GM12878 (cell line): ENCODE data around the gene RAB21. TPM values are rescaled to one million over a fixed set of nuclear protein-coding genes. Genes with fewer than 3 reads are reported as not detected.

Experiments
- ATAC-seq: fragments of 200-7000 bp; cut with Tn5 transposase; 3 replicates; pipeline ENCODE4 v1.9.1; 2020; ENCODE audit warnings: mild to moderate bottlenecking, moderate library complexity
- BruUV-seq: library from RNA; stranded (reverse); fragments of 400-500 nt; replicated peaks from 2 replicates; lab custom pipeline; 2021; lab: Mats Ljungman, UMichigan
- CTCF ChIA-PET: fragments of 300-600 bp; sonication (Branson Sonifier 250); formaldehyde crosslinking; extraction: SDS; loops from one replicate; lab custom pipeline; 2021; ENCODE audit warnings: inconsistent platforms; lab: Yijun Ruan, JAX
- POLR2A ChIA-PET: fragments of 350-600 bp; formaldehyde crosslinking; extraction: SDS; loops from one replicate; lab custom pipeline; 2021; ENCODE audit warnings: inconsistent platforms; lab: Charles Lee
- RAD21 ChIA-PET: fragments of 300-600 bp; sonication (Branson Sonifier 250); formaldehyde crosslinking; loops from one replicate; lab custom pipeline; 2023; ENCODE audit warnings: antibody characterized with exemption; ENCODE audit not compliant: unreplicated experiment; lab: Charles Lee
- SMC1A ChIA-PET: fragments of 300-600 bp; sonication (Branson Sonifier 250); formaldehyde crosslinking; loops from one replicate; lab custom pipeline; 2023; ENCODE audit not compliant: unreplicated experiment, uncharacterized antibody; lab: Charles Lee
- DNase-seq: peaks from one replicate; pipeline ENCODE4 v3.0.0-alpha.2; 2011; ENCODE audit warnings: low read depth, low spot score
- FAIRE-seq: peaks from 3 replicates; lab custom pipeline; 2011; peaks lifted over from hg19 to GRCh38; lab: Jason Lieb, UNC
- H2AFZ ChIP-seq: 2 replicates; pipeline ENCODE4 v1.6.0; 2011; ENCODE audit warnings: low read depth, low read length, control low read depth; ENCODE audit not compliant: control insufficient read depth
- H3K27ac ChIP-seq: 2 replicates; pipeline ENCODE4 v1.5.1; 2011; ENCODE audit warnings: control low read depth; ENCODE audit not compliant: control insufficient read depth, insufficient read depth
- H3K27me3 ChIP-seq, 2 experiments: replicated peaks in 1 of 2; 2 replicates each; pipeline versions ENCODE4 v1.6.0 to v1.6.1; 2011; ENCODE audit warnings: low read length in 1 of 2; ENCODE audit not compliant: control insufficient read depth in 2 of 2, insufficient read depth in 2 of 2
- H3K36me3 ChIP-seq, 2 experiments: 2 replicates each; pipeline ENCODE4 v1.5.1; 2011; ENCODE audit warnings: low read length in 1 of 2; ENCODE audit not compliant: control insufficient read depth in 2 of 2, insufficient read depth in 2 of 2
- H3K4me1 ChIP-seq: 2 replicates; pipeline ENCODE4 v1.6.1; 2011; ENCODE audit warnings: mild to moderate bottlenecking, low read length, moderate library complexity, mixed read lengths; ENCODE audit not compliant: control insufficient read depth, insufficient read depth
- H3K4me2 ChIP-seq: 2 replicates; pipeline ENCODE4 v1.6.0; 2011; ENCODE audit warnings: control low read depth; ENCODE audit not compliant: control insufficient read depth, insufficient read depth
- H3K4me3 ChIP-seq: fragments of 200-600 bp; sonication (generic); 2 replicates; pipeline ENCODE4 v1.5.1; 2016
- H3K79me2 ChIP-seq: 2 replicates; pipeline ENCODE4 v1.6.0; 2011; ENCODE audit warnings: low read length; ENCODE audit not compliant: control insufficient read depth, insufficient read depth
- H3K9ac ChIP-seq: 2 replicates; pipeline ENCODE4 v1.8.0; 2011; ENCODE audit warnings: low read length, control low read depth, mixed read lengths; ENCODE audit not compliant: control insufficient read depth, insufficient read depth
- H3K9me3 ChIP-seq: replicated peaks from 3 replicates; pipeline ENCODE4 v1.5.1; 2011; ENCODE audit warnings: mild to moderate bottlenecking, low read length; ENCODE audit not compliant: control insufficient read depth, insufficient read depth
- H4K20me1 ChIP-seq: 2 replicates; pipeline ENCODE4 v1.6.0; 2011; ENCODE audit not compliant: control insufficient read depth, insufficient read depth
- BMI1 ChIP-seq: fragments of 450-650 bp; IDR thresholded peaks from 2 replicates; pipeline ENCODE4 v1.6.1; 2016; ENCODE audit warnings: mild to moderate bottlenecking, moderate library complexity, borderline replicate concordance
- GABPA ChIP-seq: IDR thresholded peaks from 2 replicates; pipeline ENCODE4 v1.6.1; 2014; ENCODE audit warnings: antibody characterized with exemption, low read depth, mild to moderate bottlenecking, inconsistent platforms
- MTA2 ChIP-seq: fragments of 450-650 bp; IDR thresholded peaks from 2 replicates; pipeline ENCODE4 v1.6.1; 2016; ENCODE audit warnings: low read depth, mild to moderate bottlenecking, moderate library complexity
- POU2F2 ChIP-seq: IDR thresholded peaks from 3 replicates; pipeline ENCODE4 v1.6.1; 2011; ENCODE audit warnings: low read depth, mild to moderate bottlenecking, low read length, borderline replicate concordance
- RAD51 ChIP-seq: fragments of 450-650 bp; IDR thresholded peaks from 2 replicates; pipeline ENCODE4 v1.6.1; 2016; ENCODE audit warnings: moderate library complexity, mild to moderate bottlenecking, inconsistent platforms
- SMAD5 ChIP-seq: IDR thresholded peaks from 2 replicates; pipeline ENCODE4 v1.6.1; 2016; ENCODE audit warnings: antibody characterized with exemption, low read depth
- STAT3 ChIP-seq: IDR thresholded peaks from 2 replicates; pipeline ENCODE4 v1.6.1; 2011; ENCODE audit warnings: low read depth, low read length, improper control_type of control experiment
- SUZ12 ChIP-seq: fragments of 200-600 bp; sonication (generic); IDR thresholded peaks from one replicate; pipeline ENCODE4 v1.6.1; 2018; ENCODE audit warnings: antibody characterized with exemption, mild to moderate bottlenecking; ENCODE audit not compliant: unreplicated experiment
- WGBS: methylation state at CpG from one replicate; pipeline ENCODE4 v1.1.6; 2016; ENCODE audit warnings: low lambda C conversion rate; ENCODE audit not compliant: insufficient replicate concordance, insufficient coverage; ENCODE audit errors: missing lambda C conversion rate; 5-methylcytosine and 5-hydroxymethylcytosine counted together
- in situ Hi-C: fragments of 300-500 bp; cut with MboI; formaldehyde crosslinking; loops from 9 replicates; pipeline ENCODE4 v1.14.3; 2018; ENCODE audit warnings: mixed read lengths
- intact Hi-C: fragments of 100-400 bp; cut with micrococcal nuclease; formaldehyde crosslinking; loops from one replicate; pipeline ENCODE4 v1.14.2; 2022; ENCODE audit not compliant: unreplicated experiment
- polyA plus RNA-seq, 11 experiments: library from polyadenylated mRNA; depleted of rRNA in 4 of 11; unstranded in 6 of 11; stranded (reverse) in 5 of 11; fragments of >200 nt; fragmentation: Nextera tagmentation in 4 of 11; fragmentation: Illumina TruSeq in 1 of 11; extraction: Ambion mirVana in 4 of 11; extraction: Trizol in 1 of 11; gene quantifications; 1 replicate in 1 of 11; 2 replicates in 10 of 11; pipeline versions ENCODE4 v1.2.1 to v1.2.3, GENCODE V29; 2011 to 2016; ENCODE audit warnings: inconsistent platforms in 2 of 11, missing spikeins in 2 of 11, low read depth in 1 of 11
- total RNA-seq, 4 experiments: library from RNA; depleted of rRNA in 3 of 4; stranded (reverse); fragments of >200 nt in 3 of 4; fragmentation: Illumina TruSeq in 1 of 4; extraction: Trizol in 1 of 4; gene quantifications; 2 replicates each; pipeline versions ENCODE4 v1.2.1 to v1.2.3, GENCODE V29; 2013 to 2021
- TF ChIP-seq, protein P1 (sequence below): fragments of 150-350 bp; IDR thresholded peaks from 2 replicates; pipeline ENCODE4 v1.6.1; 2016; ENCODE audit warnings: low read depth, low read length
- TF ChIP-seq, protein P2 (sequence below): fragments of 450-650 bp; IDR thresholded peaks from 2 replicates; pipeline ENCODE4 v1.6.1; 2017; ENCODE audit warnings: low read depth, mild to moderate bottlenecking, moderate library complexity

The RAB21 gene
- total and polyA plus RNA-seq, 10 of the 15 experiments (the other 5 are each of a cell fraction or from before 2014, with no cell fraction given), result 2.8 to 42.8 (median 16.1) TPM

DNA sequence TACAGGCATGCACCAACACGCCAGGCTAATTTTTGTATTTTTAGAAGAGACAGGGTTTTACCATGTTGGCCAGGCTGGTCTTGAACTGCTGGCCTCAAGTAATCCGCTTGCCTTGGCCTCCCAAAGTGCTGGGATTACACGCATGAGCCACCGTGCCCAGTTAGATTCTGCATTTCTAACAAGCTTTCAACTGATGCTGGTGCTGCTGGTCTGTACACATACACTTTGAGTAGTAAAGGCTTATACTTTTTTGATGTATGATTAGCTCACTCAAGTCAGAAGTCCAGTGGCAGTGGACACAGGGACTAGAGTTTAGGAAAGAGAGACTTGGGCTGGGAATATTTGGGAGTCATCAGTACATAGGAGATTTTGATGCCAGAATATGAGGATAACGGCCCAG lies 82.7 kb downstream of the RAB21 start:
- no peaks in the 10 kb centered on the region for H3K27me3 ChIP-seq
- ATAC-seq (no peak), DNase-seq (no peak), FAIRE-seq (no peak)
- peaks cover 30% of the 10 kb centered on the region for H3K79me2 ChIP-seq
- no peak overlapping the region for H3K27ac ChIP-seq
- ChIA-PET POLR2A (no interaction called here), RAD21 (no interaction called here), SMC1A (interaction anchor here (0.7 kb wide), 1 partner anchor 31 kb away, joined by 4 read pairs; no protein-coding TSS in a partner anchor), CTCF (interaction anchor here (1.1 to 1.7 kb wide), 3 partner anchors 9 to 103 kb away, joined by 3 to 10 read pairs (median 4); no protein-coding TSS in a partner anchor)
- H4K20me1 ChIP-seq, result no peaks in the 10 kb centered on the region
- TF ChIP-seq RAD51 (no peak), MTA2 (no peak), STAT3 (no peak), POU2F2 (no peak), GABPA (no peak), BMI1 (no peak), SMAD5 (no peak), SUZ12 (no peak)
- TF ChIP-seq, protein P1, sequence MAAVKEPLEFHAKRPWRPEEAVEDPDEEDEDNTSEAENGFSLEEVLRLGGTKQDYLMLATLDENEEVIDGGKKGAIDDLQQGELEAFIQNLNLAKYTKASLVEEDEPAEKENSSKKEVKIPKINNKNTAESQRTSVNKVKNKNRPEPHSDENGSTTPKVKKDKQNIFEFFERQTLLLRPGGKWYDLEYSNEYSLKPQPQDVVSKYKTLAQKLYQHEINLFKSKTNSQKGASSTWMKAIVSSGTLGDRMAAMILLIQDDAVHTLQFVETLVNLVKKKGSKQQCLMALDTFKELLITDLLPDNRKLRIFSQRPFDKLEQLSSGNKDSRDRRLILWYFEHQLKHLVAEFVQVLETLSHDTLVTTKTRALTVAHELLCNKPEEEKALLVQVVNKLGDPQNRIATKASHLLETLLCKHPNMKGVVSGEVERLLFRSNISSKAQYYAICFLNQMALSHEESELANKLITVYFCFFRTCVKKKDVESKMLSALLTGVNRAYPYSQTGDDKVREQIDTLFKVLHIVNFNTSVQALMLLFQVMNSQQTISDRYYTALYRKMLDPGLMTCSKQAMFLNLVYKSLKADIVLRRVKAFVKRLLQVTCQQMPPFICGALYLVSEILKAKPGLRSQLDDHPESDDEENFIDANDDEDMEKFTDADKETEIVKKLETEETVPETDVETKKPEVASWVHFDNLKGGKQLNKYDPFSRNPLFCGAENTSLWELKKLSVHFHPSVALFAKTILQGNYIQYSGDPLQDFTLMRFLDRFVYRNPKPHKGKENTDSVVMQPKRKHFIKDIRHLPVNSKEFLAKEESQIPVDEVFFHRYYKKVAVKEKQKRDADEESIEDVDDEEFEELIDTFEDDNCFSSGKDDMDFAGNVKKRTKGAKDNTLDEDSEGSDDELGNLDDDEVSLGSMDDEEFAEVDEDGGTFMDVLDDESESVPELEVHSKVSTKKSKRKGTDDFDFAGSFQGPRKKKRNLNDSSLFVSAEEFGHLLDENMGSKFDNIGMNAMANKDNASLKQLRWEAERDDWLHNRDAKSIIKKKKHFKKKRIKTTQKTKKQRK, result no peak
- TF ChIP-seq, protein P2, sequence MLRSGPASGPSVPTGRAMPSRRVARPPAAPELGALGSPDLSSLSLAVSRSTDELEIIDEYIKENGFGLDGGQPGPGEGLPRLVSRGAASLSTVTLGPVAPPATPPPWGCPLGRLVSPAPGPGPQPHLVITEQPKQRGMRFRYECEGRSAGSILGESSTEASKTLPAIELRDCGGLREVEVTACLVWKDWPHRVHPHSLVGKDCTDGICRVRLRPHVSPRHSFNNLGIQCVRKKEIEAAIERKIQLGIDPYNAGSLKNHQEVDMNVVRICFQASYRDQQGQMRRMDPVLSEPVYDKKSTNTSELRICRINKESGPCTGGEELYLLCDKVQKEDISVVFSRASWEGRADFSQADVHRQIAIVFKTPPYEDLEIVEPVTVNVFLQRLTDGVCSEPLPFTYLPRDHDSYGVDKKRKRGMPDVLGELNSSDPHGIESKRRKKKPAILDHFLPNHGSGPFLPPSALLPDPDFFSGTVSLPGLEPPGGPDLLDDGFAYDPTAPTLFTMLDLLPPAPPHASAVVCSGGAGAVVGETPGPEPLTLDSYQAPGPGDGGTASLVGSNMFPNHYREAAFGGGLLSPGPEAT, result no peak
- in situ Hi-C loops (no loop called here), intact Hi-C loops (no loop called here)
- WGBS, result 82% methylated on average over 5 of the region's 5 CpGs
- no peak overlapping the region for H3K4me3 ChIP-seq
- H3K9me3 ChIP-seq, result no peaks in the 10 kb centered on the region; the same call in 2 of the 3 replicates
- H3K4me1 ChIP-seq, result peaks cover 10% of the 10 kb centered on the region; the same call in 1 of the 2 replicates
- H3K36me3 ChIP-seq, result no peaks in the 10 kb centered on the region
- no peak overlapping the region for H2AFZ ChIP-seq
- no TSS peak for BruUV-seq
- no peak overlapping the region for H3K9ac ChIP-seq
- no peak overlapping the region for H3K4me2 ChIP-seq
